Neural cell (in vitro differentiated cells): Measurements from ENCODE around the gene HSDL2. TPM values are rescaled to one million over a fixed set of nuclear protein-coding genes. Genes with fewer than 3 reads are reported as not detected.

ENCODE experiments used
- H2AFZ ChIP-seq: fragments of 200-600, 300-800 bp; sonication (generic), shearing (Covaris generic); 2 replicates; pipeline ENCODE4 v1.6.0; 2014; ENCODE audit warnings: low read depth, mild to moderate bottlenecking, antibody characterized with exemption, low read length, moderate library complexity
- H3F3A ChIP-seq: fragments of 200-600 bp; shearing (Covaris generic); 2 replicates; pipeline ENCODE4 v1.6.1; 2016; ENCODE audit warnings: mild to moderate bottlenecking, moderate library complexity, mixed read lengths, antibody characterized with exemption, low read length; ENCODE audit not compliant: insufficient read depth, poor library complexity, severe bottlenecking
- H3K27ac ChIP-seq: fragments of 200-600, 300-800 bp; sonication (generic), shearing (Covaris generic); 2 replicates; pipeline ENCODE4 v1.5.1; 2014; ENCODE audit warnings: mild to moderate bottlenecking, low read length, moderate library complexity
- H3K27me3 ChIP-seq: fragments of 300-800, 200-600 bp; sonication (generic), shearing (Covaris generic); 2 replicates; pipeline ENCODE4 v1.6.0; 2014; ENCODE audit warnings: mild to moderate bottlenecking, low read depth, low read length, moderate library complexity; ENCODE audit not compliant: insufficient read depth
- H3K36me3 ChIP-seq: fragments of 300-800, 200-600 bp; sonication (generic), shearing (Covaris generic); 2 replicates; pipeline ENCODE4 v1.5.1; 2014; ENCODE audit warnings: mild to moderate bottlenecking, antibody characterized with exemption, low read length, moderate library complexity; ENCODE audit not compliant: insufficient read depth
- H3K4me2 ChIP-seq: fragments of 300-800, 200-600 bp; sonication (generic), shearing (Covaris generic); 2 replicates; pipeline ENCODE4 v1.6.0; 2014; ENCODE audit warnings: mild to moderate bottlenecking, low read length
- H3K4me3 ChIP-seq: fragments of 300-800, 200-600 bp; sonication (generic), shearing (Covaris generic); 2 replicates; pipeline ENCODE4 v1.5.1; 2014; ENCODE audit warnings: mild to moderate bottlenecking, low read length, moderate library complexity
- H3K79me2 ChIP-seq: fragments of 200-600 bp; shearing (Covaris generic); replicated peaks from 2 replicates; pipeline ENCODE4 v1.6.0; 2014; ENCODE audit warnings: mild to moderate bottlenecking, low read length, moderate library complexity; ENCODE audit not compliant: insufficient read depth
- H3K9ac ChIP-seq: fragments of 300-800, 200-600 bp; sonication (generic), shearing (Covaris generic); 2 replicates; pipeline ENCODE4 v1.6.1; 2016; ENCODE audit warnings: mild to moderate bottlenecking, low read length, mixed read lengths
- H3K9me2 ChIP-seq: fragments of 200-600 bp; shearing (Covaris generic); 2 replicates; pipeline ENCODE4 v1.6.1; 2016; ENCODE audit warnings: mild to moderate bottlenecking, low read length, mixed read lengths; ENCODE audit not compliant: insufficient read depth
- H3K9me3 ChIP-seq: fragments of 200-600, 300-800 bp; sonication (generic), shearing (Covaris generic); 2 replicates; pipeline ENCODE4 v1.6.1; 2016; ENCODE audit warnings: mild to moderate bottlenecking, mixed run types, low read length, moderate library complexity, mixed read lengths
- H4K20me1 ChIP-seq: fragments of 200-600 bp; shearing (Covaris generic); 2 replicates; pipeline ENCODE4 v1.6.1; 2016; ENCODE audit warnings: mild to moderate bottlenecking, mixed run types; ENCODE audit not compliant: insufficient read depth
- EP300 ChIP-seq: fragments of 450-650 bp; conservative IDR thresholded peaks from 2 replicates; pipeline ENCODE4 v1.6.1; 2014; ENCODE audit warnings: antibody characterized with exemption, mild to moderate bottlenecking, moderate library complexity; ENCODE audit not compliant: poor library complexity, severe bottlenecking
- EZH2 ChIP-seq: fragments of 200-600, 300-800 bp; shearing (Covaris generic), sonication (generic); IDR thresholded peaks from 2 replicates; pipeline ENCODE4 v1.6.1; 2014; ENCODE audit warnings: antibody characterized with exemption, low read length, borderline replicate concordance, mild to moderate bottlenecking; ENCODE audit not compliant: insufficient read depth, poor library complexity, severe bottlenecking
- MXI1 ChIP-seq: fragments of 450-650 bp; conservative IDR thresholded peaks from 2 replicates; pipeline ENCODE4 v1.6.1; 2014; ENCODE audit warnings: antibody characterized with exemption, mild to moderate bottlenecking; ENCODE audit not compliant: poor library complexity, severe bottlenecking
- POLR2AphosphoS5 ChIP-seq: IDR thresholded peaks from 2 replicates; pipeline ENCODE4 v1.6.1; 2012
- RAD21 ChIP-seq: fragments of 450-650 bp; conservative IDR thresholded peaks from 2 replicates; pipeline ENCODE4 v1.6.1; 2014; ENCODE audit warnings: antibody characterized with exemption, mild to moderate bottlenecking, moderate library complexity
- SMC3 ChIP-seq: fragments of 450-650 bp; conservative IDR thresholded peaks from 2 replicates; pipeline ENCODE4 v1.6.1; 2014; ENCODE audit warnings: antibody characterized with exemption, mild to moderate bottlenecking, moderate library complexity; ENCODE audit not compliant: poor library complexity
- TAF1 ChIP-seq: IDR thresholded peaks from 2 replicates; pipeline ENCODE4 v1.6.1; 2012; ENCODE audit warnings: low read depth
- polyA plus RNA-seq: library from polyadenylated mRNA; depleted of rRNA; stranded (reverse); fragments of >200 nt; gene quantifications from 2 replicates; pipeline ENCODE4 v1.2.3, GENCODE V29; 2014
- TF ChIP-seq, protein P1 (sequence below): fragments of 450-650 bp; IDR thresholded peaks from 2 replicates; pipeline ENCODE4 v1.5.1; 2014; ENCODE audit warnings: antibody characterized with exemption, mild to moderate bottlenecking, moderate library complexity; ENCODE audit not compliant: poor library complexity, severe bottlenecking
- TF ChIP-seq, protein P2 (sequence below): IDR thresholded peaks from 2 replicates; pipeline ENCODE4 v1.6.1; 2012; ENCODE audit warnings: borderline replicate concordance

Gene HSDL2
- polyA plus RNA-seq, 1 donor from 2014 or later = 9.0 TPM

DNA sequence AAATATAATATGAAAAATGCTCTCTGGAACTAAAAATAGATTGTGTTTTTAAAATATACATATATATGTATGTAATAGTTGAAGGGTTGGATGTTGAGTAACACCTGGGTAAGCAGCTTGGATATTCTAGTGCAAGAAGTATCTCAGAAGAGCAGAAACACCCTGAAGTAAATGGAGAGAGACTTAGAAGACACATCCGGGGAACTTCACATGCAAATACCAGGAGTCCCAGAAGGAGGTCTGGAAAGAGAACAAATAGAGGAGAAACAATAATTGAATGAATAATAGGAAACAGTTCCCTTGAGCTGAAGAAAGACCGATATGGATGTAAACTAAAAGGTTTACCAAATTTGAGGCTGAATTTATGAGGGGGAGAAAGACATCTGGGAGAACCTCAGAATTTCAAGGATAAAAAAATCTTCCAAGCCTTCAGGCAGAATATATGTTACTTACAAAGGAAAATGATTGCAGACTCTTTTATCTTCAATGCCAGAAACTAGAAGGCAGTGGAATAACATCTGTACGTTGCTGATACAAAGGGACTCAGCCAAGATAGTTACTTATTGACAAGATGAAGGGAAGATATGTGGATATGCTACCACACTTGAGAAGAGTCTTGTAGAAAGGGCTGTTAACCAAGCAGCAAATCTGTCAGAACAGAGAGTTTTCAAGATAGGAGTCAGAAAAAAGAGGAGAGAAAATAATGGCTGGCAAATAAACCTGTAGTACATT, 42.7 kb downstream of the HSDL2 start:
- no peaks in the 10 kb centered on the region for H3K27me3 ChIP-seq
- no peak overlapping the region for H2AFZ ChIP-seq
- H3K4me3 ChIP-seq = no peak overlapping the region

DNA sequence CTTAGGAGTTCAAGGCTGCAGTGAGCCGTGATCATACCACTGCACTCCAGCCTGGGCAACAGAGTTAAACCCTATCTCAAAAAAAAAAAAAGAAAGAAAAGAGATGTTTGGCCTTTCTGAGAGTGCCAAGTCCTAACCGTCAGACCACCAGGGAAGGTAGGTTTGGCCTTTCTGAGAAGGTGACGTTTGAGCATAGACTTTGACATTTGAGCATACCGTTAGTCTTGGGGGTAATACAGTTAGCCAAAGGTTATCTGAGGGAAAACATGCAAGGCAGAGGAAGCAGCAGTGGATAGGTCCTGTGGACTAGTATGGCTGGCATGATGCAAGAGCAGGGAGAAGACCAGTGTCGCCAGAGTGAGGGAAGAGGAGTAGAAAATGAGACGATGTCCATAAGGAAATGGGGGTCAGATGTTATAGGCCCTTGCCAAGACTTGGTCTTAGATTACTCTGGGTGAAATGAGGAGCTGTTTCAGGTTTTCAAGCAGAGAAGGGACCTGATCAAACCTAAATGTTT, 50.2 kb downstream of the HSDL2 start:
- Histone ChIP-seq H4K20me1 (no peaks in the 10 kb centered on the region), H3K36me3 (no peaks in the 10 kb centered on the region), H3K9ac (no peak overlapping the region), H3K27me3 (no peaks in the 10 kb centered on the region), H3K9me3 (no peaks in the 10 kb centered on the region), H3K9me2 (no peaks in the 10 kb centered on the region), H3K27ac (no peak overlapping the region), H3K4me3 (no peak overlapping the region), H2AFZ (no peak overlapping the region), H3F3A (no peaks in the 10 kb centered on the region), H3K4me2 (no peak overlapping the region), H3K79me2 (no peaks in the 10 kb centered on the region)
- TF ChIP-seq EP300 (no peak), POLR2AphosphoS5 (no peak), EZH2 (no peak), SMC3 (no peak), TAF1 (no peak), RAD21 (no peak)
- TF ChIP-seq, protein P1, sequence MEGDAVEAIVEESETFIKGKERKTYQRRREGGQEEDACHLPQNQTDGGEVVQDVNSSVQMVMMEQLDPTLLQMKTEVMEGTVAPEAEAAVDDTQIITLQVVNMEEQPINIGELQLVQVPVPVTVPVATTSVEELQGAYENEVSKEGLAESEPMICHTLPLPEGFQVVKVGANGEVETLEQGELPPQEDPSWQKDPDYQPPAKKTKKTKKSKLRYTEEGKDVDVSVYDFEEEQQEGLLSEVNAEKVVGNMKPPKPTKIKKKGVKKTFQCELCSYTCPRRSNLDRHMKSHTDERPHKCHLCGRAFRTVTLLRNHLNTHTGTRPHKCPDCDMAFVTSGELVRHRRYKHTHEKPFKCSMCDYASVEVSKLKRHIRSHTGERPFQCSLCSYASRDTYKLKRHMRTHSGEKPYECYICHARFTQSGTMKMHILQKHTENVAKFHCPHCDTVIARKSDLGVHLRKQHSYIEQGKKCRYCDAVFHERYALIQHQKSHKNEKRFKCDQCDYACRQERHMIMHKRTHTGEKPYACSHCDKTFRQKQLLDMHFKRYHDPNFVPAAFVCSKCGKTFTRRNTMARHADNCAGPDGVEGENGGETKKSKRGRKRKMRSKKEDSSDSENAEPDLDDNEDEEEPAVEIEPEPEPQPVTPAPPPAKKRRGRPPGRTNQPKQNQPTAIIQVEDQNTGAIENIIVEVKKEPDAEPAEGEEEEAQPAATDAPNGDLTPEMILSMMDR = no peak

More for the DNA sequence above, 42.7 kb downstream of the HSDL2 start:
- Histone ChIP-seq H3K9me2 (no peaks in the 10 kb centered on the region), H3F3A (no peaks in the 10 kb centered on the region), H3K9ac (no peak overlapping the region), H4K20me1 (no peaks in the 10 kb centered on the region), H3K79me2 (no peaks in the 10 kb centered on the region), H3K4me2 (no peak overlapping the region), H3K36me3 (no peaks in the 10 kb centered on the region), H3K9me3 (no peaks in the 10 kb centered on the region), H3K27ac (no peak overlapping the region)
- TF ChIP-seq, protein P1 = no peak
- no peak for TF ChIP-seq TAF1
- no peak for TF ChIP-seq RAD21
- no peak for TF ChIP-seq POLR2AphosphoS5
- no peak for TF ChIP-seq SMC3
- TF ChIP-seq, protein P2, sequence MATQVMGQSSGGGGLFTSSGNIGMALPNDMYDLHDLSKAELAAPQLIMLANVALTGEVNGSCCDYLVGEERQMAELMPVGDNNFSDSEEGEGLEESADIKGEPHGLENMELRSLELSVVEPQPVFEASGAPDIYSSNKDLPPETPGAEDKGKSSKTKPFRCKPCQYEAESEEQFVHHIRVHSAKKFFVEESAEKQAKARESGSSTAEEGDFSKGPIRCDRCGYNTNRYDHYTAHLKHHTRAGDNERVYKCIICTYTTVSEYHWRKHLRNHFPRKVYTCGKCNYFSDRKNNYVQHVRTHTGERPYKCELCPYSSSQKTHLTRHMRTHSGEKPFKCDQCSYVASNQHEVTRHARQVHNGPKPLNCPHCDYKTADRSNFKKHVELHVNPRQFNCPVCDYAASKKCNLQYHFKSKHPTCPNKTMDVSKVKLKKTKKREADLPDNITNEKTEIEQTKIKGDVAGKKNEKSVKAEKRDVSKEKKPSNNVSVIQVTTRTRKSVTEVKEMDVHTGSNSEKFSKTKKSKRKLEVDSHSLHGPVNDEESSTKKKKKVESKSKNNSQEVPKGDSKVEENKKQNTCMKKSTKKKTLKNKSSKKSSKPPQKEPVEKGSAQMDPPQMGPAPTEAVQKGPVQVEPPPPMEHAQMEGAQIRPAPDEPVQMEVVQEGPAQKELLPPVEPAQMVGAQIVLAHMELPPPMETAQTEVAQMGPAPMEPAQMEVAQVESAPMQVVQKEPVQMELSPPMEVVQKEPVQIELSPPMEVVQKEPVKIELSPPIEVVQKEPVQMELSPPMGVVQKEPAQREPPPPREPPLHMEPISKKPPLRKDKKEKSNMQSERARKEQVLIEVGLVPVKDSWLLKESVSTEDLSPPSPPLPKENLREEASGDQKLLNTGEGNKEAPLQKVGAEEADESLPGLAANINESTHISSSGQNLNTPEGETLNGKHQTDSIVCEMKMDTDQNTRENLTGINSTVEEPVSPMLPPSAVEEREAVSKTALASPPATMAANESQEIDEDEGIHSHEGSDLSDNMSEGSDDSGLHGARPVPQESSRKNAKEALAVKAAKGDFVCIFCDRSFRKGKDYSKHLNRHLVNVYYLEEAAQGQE = no peak
- no peak for TF ChIP-seq MXI1
- TF ChIP-seq EP300 = no peak
- no peak for TF ChIP-seq EZH2
